GM19351 (cell line): Measurements from ENCODE around the gene SPAG9.

Experiments
- ATAC-seq: cut with Tn5 transposase; IDR thresholded peaks from one replicate; pipeline ENCODE4 v1.9.1; 2021; ENCODE audit warnings: mild to moderate bottlenecking, moderate library complexity; ENCODE audit not compliant: unreplicated experiment

Gene SPAG9

DNA sequence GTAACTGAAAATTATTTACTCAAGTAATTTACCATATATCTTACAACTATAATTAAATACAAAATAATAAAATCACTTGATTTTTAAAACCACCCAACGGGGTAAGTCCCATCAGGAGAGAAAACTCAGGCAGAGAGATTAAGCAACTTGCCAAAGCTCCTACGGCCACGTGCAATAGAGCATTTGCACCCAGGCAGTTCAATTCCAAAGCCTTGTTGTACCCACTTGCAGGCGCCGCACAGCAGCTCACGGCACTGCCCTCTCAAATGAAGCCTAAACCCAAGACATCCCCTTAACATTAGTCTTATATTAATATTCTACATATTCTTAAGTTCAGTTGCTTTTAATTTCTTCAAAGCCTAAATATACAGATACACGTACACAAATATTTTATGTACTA, 75.7 kb downstream of the SPAG9 start:
- ATAC-seq: no peak

DNA sequence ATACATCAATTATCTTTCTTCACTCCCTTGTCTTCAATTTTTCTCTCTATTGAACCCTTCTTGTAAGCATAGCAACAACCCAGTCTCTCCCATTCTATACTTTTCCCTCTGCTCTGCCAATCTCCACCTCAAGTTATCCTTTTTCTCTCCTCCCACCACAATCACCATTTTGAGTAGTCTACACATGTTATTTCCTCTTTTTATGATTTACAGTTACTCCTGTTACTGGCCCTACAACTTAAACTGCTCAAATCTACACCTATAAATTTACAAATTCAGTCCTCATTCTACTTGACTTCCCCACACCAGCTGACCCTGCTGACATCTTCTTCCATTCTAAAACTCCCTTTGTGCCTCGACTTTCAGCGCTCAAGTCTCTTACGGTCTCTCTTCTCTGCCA, 84.6 kb downstream of the SPAG9 start:
- no peak for ATAC-seq

DNA sequence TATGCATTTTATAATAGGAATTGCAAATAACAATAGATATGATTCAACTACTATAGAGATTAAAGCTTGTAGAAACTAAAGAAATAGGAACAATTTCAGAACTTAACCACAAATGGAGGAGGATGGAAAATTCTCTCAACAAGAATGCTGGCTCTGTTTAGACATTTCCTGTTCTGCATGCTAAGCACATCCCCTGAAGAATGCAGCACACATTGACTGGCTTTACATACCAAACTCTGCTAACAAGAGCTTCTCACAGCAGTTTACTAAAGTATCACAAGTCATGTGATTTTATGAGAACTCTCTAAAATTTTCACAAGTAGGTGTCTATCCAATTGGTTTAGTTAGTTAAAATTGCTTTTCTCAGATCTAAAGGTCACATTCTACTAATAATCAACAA, 85.2 kb downstream of the SPAG9 start:
- ATAC-seq: no peak

DNA sequence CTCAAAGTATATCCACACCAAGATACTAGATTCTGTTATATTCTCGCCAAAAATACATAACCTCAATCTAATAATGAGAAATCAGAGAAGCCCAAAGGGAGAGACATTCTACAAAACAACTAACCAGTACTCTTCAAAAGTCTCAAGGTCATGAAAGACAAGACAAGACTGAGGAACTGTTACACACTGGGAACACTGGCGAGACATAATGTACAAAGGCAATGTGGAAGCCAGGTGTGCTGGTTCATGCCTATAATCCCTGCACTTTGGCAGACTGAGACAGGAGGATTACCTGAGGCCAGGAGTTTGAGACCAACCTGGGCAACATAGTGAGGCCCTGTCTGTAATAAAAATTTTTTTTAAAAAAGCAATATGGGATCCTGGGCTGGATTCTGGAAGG, 85.9 kb downstream of the SPAG9 start:
- no peak for ATAC-seq

DNA sequence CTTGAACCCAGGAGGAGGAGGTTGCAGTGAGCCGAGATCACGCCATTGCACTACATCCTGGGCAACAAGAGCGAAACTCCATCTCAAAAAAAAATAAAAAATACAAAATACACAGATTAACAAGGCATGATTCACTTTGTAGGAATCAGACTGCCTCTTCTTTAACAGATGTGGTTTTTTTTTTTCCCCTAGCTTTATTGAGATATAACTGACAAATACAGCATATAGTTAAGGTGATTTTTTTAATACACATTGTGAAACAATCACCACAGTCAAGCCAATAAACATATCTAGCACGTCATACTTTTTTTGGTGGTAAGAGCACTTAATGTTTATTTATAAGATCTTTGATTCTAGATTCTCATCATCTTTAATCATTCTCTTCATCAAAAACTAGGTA, 87.8 kb downstream of the SPAG9 start:
- ATAC-seq: no peak

DNA sequence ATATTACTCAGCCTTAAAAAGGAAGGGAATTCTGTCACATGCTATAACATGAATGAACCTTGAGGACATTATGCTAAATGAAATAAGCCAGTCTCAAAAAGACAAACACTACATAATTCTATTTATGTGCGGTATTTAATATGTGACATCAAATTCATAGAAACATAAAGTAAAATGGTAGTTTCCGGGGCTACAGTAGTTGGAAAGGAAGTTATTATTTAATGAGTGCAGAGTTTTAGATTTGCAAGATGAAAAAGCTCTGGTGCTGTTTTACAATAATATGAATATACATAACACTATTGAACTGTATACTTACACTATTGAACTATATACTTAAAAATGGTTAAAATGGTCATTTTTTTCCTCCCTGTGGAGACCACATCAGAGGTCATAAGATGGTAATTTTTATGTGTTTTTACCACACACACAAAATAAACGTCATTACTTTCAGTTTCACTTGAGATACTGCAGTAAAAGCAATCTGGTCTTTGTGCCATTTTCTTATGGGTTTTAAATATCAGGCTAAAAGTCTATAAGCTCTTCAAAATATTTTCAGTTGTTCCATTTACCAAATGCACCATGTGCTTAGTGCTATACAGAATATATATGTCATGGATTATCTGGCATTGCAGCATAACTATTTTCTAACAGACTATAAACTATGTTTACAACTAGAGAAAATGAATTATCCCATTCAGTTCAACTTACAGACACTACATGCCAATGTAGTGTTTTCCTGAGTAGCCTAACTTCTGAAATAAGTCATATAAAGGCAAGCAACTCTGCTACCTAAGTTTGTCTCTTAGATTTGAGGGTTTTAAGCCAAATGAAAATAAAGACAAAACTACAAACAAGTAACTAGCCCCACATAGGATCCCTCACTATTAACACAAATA, 90.9 kb downstream of the SPAG9 start:
- peak; percentile 63 for ATAC-seq

DNA sequence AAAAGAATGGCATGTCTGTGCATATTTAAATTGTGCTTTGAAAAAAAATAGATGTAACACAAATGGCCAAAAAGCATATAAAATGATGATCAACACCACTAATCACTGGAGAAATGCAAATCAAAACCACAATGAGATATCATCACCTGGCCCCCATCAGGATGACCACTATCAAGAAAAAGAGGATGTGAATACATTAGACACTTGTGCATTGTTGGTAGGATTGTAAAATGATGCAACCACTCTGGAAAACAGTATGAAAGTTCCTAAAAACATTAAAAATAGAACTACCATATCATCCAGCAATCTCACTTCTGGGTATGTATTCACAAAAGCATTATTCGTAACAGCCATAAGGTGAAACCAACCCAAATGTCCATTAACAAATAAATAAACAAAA, 91.5 kb downstream of the SPAG9 start:
- no peak for ATAC-seq

DNA sequence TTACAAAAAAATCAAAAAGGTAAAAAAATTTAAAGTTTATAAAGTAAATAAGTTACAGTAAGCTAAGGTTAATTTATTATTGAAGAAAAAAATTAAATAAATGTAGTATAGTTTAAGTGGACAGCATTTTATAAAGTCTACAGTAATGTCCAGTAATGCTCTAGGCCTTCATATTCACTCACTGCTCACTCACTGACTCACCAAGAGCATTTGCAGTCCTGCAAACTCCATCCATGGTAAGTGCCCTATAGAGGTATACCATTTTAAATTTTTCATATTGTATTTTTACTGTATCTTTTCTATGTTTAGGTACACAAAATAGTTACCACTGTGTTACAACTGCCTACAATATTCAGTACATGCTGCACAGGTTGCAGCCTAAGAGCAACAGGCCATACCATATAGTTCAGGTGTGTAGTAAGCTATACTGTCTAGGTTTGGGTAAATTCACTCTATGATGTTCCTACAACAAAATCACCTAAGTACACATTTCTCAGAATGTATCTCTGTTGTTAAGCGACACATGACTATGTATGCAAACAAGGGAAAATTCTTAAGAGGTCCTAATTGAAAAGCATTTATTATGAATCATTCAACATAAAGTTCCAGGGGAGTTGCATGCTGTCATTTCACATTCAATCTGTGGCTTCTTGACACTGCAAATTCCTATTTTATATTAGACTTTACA, 92.3 kb downstream of the SPAG9 start:
- ATAC-seq: no peak

DNA sequence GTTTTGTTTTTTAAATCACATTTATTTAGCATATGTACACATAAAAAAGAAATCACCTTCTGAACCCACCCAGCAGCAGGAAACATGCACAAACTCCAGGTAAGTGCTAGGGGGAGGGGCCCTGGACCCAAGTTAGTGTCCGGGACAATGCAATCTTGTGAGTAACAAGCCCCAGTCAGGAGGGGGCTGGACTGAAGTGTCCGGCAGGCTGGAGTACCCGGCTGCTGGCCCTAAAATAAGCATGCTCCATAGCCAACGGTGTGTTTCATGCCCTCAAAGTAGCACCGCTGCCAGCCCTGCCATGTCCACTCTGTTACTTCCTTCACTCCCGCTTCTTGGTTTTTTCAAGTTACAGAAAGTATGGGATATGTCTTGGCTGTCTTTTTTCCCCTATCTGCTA, 102.1 kb downstream of the SPAG9 start:
- ATAC-seq: no peak

DNA sequence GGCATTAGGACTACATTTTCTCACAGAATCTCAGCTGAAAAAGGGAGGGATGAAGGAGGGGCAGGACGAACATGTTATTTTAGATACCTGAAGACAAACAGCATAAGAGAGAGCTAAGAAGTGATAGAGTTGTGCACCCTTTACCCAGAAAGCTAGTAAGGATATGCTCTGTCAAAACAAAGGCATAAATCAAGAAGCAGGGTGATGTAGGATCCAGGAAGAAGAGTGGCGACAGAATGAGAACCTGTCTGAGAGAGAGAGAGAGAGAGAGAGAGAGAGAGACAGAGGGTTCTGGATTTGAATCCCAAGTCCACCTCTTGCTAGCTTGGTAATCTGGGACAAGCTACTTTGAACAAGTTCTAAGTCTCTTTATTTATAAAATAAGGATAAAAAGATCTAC, 103.4 kb downstream of the SPAG9 start:
- ATAC-seq: no peak

DNA sequence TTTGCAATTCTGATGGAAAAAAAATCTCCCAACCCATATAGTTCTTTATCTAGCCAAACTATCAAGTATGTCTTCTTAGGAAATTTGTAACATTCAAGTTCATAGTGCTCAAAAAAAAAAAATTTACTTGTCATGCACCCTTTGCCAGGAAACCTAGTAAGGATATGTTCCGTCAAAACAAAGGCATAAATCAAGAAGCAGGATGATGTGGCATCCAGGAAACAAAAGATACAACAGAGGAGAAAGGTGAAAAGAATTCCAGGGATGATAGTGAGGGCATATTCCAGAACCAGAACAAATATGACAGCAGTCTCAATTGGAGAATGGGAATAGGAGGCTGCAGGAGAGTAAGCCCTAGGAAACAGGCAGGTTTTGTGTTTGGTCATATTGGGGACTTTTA, 104.6 kb downstream of the SPAG9 start:
- ATAC-seq: no peak

DNA sequence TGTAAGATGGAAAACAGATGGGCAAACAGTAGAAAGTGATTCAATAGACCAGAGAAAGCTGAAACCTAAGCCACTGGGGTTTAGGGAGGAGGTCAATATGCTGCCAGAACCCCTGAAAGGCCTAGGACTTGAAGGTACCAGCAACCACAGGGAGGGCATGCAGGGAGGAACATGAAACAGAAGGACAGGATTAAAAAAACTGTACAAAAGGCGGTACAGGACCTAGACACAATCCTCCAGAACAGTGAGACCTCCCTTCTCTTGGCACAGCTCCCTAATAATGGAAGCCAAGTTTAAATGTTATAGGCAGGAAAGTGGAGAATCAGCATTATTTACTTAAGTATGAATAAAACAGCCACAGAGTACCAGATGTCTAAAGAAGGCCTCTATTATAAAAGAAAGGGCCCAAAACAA, 105.5 kb downstream of the SPAG9 start:
- ATAC-seq: no peak

DNA sequence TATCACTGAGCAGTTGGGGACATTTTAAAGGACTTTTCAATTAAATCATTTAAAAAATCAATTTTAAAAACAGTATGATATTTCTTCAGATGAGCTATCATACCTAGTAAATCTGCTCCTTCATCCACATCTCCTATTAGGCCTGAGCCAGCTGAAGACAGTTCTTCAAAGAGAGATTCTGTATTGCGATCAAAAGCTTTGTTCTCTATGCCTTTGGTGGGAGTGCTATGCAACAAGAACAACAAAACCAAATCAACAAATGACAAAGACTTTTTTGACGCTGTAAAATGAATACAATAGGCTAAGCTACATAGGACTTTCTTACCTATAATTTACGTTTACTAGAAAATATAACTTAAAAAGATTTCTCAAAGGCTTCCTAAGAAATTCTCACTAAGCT, 106.5 kb downstream of the SPAG9 start:
- ATAC-seq: no peak

DNA sequence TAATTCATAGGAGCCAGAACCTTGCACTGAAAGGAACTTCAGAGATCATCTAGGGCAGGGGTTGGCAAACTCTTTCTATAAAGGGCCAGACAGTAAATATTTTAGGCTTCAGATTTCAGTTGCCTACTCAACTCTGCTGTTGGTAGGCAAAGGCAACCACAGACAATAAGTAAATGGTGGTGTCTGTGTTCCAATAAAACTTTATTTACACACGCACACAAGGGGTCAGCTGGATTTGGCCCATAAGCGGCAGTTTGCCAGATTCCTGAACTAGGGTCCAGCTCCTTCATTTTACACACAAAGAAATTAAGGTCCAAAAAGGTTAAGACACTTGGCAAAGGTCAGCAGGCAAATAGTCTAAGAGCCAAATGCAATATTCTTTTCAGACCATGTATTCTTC, 107.3 kb downstream of the SPAG9 start:
- ATAC-seq: no peak

DNA sequence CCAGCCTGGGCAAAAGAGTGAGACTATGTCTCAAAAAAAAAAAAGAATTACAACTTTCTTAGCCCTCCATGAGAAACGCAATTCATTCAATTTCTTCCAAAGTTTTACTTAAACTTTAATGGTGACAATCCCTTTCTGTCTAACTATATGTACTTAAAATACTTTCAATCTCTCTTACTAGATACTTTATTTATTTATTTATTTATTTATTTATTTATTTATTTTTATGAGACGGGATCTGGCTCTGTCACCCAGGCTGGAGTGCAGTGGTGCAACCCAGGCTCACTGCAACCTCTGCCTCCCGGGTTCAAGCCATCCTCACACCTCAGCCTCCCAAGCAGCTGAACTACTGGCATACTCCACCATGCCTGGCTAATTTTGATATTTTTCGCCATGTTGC, 108.1 kb downstream of the SPAG9 start:
- no peak for ATAC-seq

DNA sequence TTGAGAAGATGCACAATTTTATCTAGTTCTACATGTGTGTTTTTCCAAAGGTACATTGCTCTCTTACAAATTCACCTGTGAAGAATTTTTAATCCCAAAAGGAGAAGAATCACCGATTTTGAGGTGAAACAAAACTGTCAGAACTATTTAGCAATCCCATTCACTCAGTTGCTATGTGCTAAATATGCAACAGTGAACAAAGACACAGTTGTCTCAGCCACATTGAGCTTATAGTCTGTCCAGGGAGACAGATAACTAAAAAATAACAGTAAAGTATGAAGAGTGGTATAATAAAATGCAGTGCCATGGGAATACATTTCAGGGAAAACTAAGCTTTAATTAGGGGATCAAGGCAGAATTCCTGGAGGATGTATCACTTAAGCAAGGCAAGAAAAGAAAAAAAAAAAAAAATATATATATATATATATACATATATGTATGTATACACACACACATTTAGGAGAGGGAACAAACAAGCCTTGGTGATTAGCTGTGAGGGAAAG, 110.4 kb downstream of the SPAG9 start:
- ATAC-seq: no peak

DNA sequence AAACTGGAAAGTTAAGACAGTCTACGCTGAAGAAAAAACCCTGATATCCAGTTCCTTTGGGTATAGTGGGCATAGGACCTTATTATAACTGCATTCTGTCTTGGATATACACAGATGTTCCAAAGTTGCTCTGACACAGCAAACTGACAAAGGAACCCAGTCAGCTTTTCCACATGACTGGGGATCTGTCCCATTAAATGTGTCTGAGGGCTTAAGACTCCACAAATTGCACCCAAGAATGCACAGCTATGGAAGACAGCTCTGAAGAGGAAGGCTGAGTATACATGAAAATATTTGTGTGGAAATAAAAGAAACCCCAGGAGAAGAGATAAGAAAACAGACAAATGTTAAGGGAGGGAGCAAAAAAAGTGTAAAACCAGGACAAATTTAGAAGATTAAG, 114.1 kb downstream of the SPAG9 start:
- no peak for ATAC-seq

DNA sequence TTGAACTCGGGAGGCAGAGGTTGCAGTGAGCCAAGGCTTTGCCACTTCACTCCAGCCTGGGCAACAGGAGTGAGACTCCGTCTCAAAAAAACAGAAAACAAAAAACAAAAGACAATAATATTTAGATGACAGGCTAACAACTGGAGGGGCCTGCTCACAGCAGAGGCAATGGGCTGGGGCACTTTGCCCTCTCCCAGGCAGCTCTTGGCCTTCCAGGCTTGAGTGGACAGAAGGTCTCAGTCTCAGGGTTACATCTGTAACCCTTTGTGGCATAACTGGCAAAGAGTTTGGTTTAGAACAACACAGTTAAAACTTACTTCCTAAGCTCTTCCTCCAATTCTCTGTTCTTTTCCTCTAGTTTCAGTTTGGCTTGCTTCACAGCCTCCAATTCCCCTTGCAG, 114.9 kb downstream of the SPAG9 start:
- ATAC-seq: no peak

DNA sequence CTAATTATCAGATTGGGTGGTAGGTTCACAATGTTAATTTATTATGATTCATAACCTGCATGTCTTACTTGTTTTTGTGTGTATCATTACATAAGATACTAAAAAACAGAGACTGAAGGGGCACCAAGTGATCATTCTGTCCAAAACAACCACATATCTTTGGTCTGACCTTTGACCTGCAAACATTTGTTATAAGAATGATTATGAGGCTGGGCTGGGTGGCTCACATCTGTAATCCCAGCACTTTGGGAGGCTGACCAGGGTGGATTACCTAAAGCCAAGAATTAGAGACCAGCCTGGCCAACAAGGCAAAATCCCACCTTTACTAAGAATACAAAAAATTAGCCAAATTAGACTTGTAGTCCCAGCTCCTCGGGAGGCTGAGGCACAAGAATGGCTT, 116.4 kb downstream of the SPAG9 start:
- ATAC-seq: no peak

DNA sequence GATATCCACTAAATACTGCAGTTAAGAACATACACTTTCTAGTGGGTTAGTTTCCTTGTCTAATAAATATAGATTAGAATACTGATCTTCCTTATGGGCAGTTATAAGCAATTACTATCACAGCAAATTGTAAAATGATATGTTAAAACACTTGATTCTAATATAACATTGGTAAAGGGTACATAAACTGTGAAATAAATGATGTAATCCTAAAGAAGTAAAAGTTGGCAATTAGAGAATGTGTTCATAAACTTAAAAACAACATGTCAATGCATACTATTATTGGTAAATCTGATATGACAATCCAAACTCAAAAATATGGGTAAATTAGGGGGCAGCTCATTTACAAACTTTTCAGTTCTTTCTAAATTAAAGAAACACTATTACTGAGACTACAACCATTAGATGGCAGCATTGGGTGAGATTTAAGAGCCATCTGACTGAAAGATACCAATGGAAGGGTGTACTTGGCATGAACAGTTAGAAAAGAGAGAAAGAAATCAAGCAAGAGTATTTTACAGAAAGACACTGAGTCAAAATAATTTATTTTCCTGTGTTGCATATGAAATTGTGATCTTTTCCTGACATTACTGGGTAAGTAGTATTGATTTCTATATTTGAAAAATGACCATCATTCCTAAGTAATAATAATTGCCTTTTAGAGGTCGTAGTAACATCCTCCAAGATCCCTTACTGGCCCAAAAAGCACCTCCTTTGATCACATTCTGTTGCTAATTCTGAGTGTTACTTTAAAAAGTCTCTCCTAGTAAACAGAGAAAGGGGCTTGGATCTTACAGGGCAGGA, 119.6 kb downstream of the SPAG9 start:
- no peak for ATAC-seq

DNA sequence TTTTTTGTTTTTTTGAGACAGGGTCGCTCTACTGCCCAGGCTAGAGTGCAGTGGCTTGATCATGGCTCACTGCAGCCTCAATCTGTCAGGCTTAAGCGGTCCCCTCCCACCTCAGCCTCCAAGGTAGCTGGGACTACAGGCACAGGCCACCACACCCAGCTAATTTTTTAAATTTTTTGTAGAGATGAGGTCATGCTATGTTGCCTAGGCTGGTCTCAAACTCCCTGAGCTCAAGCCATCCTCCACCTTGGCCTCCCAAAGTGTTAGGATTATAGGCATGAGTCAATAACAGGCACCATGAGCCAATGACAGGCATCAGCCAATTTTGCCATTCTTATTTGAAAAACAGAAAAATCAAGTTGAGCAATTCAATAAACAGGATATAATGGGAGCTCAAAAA, 125.0 kb downstream of the SPAG9 start:
- ATAC-seq: no peak
